ENCODE data around the gene PRTN3. TPM values are rescaled to one million over a fixed set of nuclear protein-coding genes. Genes with fewer than 3 reads are reported as not detected.

Gene PRTN3
- total RNA-seq, 1 experiment from 2014 or later, result not detected

DNA sequence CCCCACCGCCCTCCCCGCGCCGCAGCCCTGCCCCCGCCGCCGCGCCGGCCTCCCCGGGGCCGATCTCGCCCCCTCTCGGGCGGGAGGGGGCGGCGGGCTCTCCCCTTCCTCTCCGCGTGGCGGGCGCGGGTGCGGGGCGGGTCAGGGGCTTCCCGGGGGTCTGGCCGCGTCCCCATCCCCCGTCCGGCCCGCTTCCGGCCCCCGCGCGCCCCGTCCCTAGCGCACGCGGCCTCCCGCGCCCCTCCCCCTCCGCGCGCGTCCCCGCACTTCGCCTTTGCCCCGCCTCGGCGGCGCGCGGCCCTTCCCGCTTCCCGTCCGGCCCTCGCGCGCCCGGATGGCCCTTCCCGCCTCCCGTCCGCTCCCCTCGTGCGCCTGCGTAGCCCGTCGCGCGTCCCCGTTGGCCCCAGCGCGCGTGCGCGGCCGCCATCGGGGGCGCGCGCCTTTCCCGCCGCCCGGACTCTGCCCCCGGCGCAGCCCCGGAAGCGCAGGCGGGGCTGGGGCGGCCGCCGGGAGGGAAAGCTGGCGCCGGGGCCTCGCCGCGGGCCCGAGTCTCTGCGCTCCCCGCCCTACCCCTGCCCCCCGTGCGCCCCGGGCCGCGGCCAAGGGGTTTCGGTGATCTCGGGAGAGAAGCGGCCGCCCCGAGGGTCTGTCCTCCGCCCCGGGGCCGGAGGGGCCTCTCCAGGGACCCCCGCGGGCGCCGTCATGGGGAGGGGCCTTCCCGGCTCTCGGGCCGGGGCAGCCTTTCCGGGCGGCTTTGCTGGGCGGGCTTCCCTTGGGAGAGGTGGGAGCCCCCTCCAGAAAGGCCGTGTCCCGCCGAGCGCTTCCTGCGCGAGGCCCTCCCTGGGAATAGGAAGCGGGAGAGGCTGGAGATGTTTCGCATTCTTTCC, 43.0 kb upstream of the PRTN3 start:
- Mint-ChIP-seq H3K36me3 (ENCODE audit: insufficient read depth, unreplicated experiment) (peaks cover 58% of the 10 kb centered on the region), H3K27me3 (ENCODE audit: unreplicated experiment) (no peaks in the 10 kb centered on the region), H3K4me1 (ENCODE audit: low read depth, unreplicated experiment) (peaks cover 10% of the 10 kb centered on the region), H3K9me3 (ENCODE audit: low read depth, unreplicated experiment) (no peaks in the 10 kb centered on the region), H3K27ac (ENCODE audit: unreplicated experiment) (peak overlapping the region; percentile 73), H3K4me3 (ENCODE audit: low read depth, unreplicated experiment) (peak overlapping the region; percentile 77)
- intact Hi-C loops (cut with micrococcal nuclease; ENCODE audit: unreplicated experiment), result no loop called here
- DNase-seq, result peak; percentile 90
- CTCF ChIA-PET, result no interaction called here
- TF ChIP-seq, protein P1, sequence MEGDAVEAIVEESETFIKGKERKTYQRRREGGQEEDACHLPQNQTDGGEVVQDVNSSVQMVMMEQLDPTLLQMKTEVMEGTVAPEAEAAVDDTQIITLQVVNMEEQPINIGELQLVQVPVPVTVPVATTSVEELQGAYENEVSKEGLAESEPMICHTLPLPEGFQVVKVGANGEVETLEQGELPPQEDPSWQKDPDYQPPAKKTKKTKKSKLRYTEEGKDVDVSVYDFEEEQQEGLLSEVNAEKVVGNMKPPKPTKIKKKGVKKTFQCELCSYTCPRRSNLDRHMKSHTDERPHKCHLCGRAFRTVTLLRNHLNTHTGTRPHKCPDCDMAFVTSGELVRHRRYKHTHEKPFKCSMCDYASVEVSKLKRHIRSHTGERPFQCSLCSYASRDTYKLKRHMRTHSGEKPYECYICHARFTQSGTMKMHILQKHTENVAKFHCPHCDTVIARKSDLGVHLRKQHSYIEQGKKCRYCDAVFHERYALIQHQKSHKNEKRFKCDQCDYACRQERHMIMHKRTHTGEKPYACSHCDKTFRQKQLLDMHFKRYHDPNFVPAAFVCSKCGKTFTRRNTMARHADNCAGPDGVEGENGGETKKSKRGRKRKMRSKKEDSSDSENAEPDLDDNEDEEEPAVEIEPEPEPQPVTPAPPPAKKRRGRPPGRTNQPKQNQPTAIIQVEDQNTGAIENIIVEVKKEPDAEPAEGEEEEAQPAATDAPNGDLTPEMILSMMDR (IDR thresholded peaks at IDR 0.05; ENCODE audit: unreplicated experiment), result no peak
- BruUV-seq (replicated peaks), result no TSS peak

DNA sequence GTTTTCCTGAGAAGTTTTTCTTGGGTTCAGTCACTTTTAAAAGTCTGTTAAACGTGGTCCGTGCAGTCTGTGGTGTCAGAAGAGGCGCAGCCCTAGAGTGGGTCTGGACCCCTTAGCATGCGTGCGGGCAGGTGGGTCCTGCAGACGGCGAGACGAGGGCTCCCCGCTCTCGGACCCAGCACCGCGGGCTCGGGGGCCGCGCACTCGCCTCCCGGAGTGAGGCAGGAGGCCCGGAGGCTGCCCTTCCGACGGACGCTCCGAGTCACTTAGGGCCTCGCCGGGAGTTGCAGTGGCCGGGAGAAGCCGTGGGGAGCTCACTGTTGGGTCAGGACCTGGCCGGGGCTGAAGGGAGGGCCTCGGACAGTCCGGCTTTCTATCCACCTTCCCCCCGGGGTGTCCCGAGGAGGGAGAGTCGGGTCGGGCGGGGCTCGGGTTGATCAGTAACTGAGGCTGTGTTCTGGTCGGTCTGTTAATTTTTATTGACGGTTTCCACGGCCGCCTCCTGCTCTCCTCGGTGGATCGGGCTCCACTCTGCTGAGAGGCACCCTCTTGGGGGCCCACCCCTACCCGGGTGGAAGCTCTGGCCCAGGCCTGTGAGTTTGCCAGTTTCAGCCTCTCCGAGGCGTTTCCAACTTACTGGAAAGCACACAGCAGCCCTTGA, 42.3 kb upstream of the PRTN3 start:
- Mint-ChIP-seq H3K4me3 (ENCODE audit: low read depth, unreplicated experiment) (peak overlapping the region; percentile 77), H3K27ac (ENCODE audit: unreplicated experiment) (peak overlapping the region; percentile 73), H3K9me3 (ENCODE audit: low read depth, unreplicated experiment) (no peaks in the 10 kb centered on the region), H3K36me3 (ENCODE audit: insufficient read depth, unreplicated experiment) (peaks cover 62% of the 10 kb centered on the region), H3K27me3 (ENCODE audit: unreplicated experiment) (no peaks in the 10 kb centered on the region), H3K4me1 (ENCODE audit: low read depth, unreplicated experiment) (peaks cover 10% of the 10 kb centered on the region)
- TF ChIP-seq, protein P1 (IDR thresholded peaks at IDR 0.05; ENCODE audit: unreplicated experiment), result no peak
- no TSS peak for BruUV-seq (replicated peaks)
- DNase-seq, result no peak
- intact Hi-C loops (cut with micrococcal nuclease; ENCODE audit: unreplicated experiment), result no loop called here
- CTCF ChIA-PET, result interaction anchor here (1.0 kb wide), 1 partner anchor 15 kb away, joined by 3 read pairs; no protein-coding TSS in a partner anchor

DNA sequence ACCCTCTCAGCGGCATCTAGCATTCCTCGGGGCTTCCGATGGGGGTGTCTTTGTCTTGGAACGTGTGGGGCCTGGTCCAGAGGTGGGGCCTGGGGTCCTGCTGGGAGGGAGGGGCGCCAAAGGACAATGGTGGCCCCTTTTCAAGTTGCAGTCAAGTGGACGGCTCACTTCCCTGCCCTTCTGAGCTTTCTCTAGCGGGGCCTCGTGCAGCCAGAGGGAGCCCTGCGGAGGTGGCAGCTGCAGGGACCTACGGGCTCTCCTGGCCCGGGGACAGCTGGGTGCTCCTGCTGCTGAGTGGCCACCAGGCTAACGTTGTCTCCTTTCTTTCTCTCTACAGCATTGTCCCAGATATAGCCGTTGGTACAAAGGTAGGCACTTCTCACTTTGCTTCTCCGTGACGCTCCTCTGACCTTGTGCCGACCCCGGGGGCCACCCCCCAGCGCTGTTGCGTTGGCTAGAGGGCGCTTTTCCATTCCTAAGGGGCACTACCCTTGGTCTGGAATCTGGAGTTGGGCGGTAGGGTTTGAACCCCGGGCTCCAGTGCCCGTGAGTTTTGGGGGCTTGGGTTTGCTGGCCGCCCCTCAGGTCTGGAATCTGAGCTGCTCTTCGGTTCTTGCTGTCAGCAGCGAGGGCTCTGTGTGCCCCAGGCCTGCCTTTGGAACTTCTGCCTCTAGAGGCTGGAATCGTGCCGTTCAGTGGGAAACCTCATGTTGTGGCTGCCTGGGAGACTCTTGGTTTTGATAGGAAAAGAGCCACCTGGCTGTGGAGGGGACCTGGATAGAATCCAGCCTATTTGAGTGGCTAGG, 41.5 kb upstream of the PRTN3 start:
- H3K9me3 Mint-ChIP-seq (ENCODE audit: low read depth, unreplicated experiment), result no peaks in the 10 kb centered on the region
- CTCF ChIA-PET, result interaction anchor here (0.6 to 1.0 kb wide), 2 partner anchors 16 to 94 kb away, joined by 3 read pairs; no protein-coding TSS in a partner anchor
- H3K27ac Mint-ChIP-seq (ENCODE audit: unreplicated experiment), result peak overlapping the region; percentile 73
- H3K36me3 Mint-ChIP-seq (ENCODE audit: insufficient read depth, unreplicated experiment), result peaks cover 69% of the 10 kb centered on the region
- H3K4me1 Mint-ChIP-seq (ENCODE audit: low read depth, unreplicated experiment), result peaks cover 10% of the 10 kb centered on the region
- no peaks in the 10 kb centered on the region for H3K27me3 Mint-ChIP-seq (ENCODE audit: unreplicated experiment)
- TF ChIP-seq, protein P1 (IDR thresholded peaks at IDR 0.05; ENCODE audit: unreplicated experiment), result no peak
- no peak for DNase-seq
- intact Hi-C loops (cut with micrococcal nuclease; ENCODE audit: unreplicated experiment), result no loop called here
- BruUV-seq (replicated peaks), result no TSS peak
- H3K4me3 Mint-ChIP-seq (ENCODE audit: low read depth, unreplicated experiment), result peak overlapping the region; percentile 77

DNA sequence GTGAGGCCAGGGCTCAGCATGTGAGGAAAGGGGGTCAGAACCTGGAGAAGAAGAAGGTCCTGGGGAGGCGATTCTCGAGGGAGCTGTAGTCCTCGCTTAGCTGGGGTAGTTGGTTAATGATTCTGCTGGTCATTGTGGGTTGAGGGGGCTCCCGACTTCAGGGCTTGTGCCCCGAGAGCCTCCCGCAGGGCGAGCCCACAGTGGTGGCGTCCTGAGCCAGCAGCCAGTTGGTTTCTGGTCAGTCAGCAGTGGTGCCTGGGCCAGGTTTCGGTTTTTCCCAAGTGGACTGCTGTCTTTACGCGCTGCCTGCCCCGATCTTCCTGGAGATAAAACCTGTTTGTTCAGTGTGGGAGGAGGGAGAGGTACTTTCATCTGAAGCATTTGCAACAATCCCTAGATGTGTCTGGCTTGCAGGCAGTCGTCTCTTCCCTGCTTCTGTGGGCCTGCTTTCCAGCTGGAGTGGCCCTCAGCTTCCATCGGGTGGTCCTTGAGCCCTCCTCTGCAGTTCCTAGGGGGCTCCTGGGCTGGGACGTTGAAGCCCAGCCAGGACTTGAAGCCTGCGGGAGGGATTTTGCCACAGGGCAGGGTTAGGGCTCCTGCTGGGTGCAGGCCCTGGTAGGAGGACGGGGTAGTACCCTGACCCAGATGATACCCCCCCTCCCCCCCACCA, 40.3 kb upstream of the PRTN3 start:
- intact Hi-C loops (cut with micrococcal nuclease; ENCODE audit: unreplicated experiment), result no loop called here
- TF ChIP-seq, protein P1 (IDR thresholded peaks at IDR 0.05; ENCODE audit: unreplicated experiment), result no peak
- no peaks in the 10 kb centered on the region for H3K9me3 Mint-ChIP-seq (ENCODE audit: low read depth, unreplicated experiment)
- BruUV-seq (replicated peaks), result no TSS peak
- H3K27ac Mint-ChIP-seq (ENCODE audit: unreplicated experiment), result peak overlapping the region; percentile 73
- CTCF ChIA-PET, result interaction anchor here (0.5 kb wide), 1 partner anchor 44 kb away, joined by 6 read pairs; no protein-coding TSS in a partner anchor
- H3K4me1 Mint-ChIP-seq (ENCODE audit: low read depth, unreplicated experiment), result peaks cover 10% of the 10 kb centered on the region
- DNase-seq, result peak; percentile 36
- peaks cover 77% of the 10 kb centered on the region for H3K36me3 Mint-ChIP-seq (ENCODE audit: insufficient read depth, unreplicated experiment)
- no peaks in the 10 kb centered on the region for H3K27me3 Mint-ChIP-seq (ENCODE audit: unreplicated experiment)
- peak overlapping the region; percentile 77 for H3K4me3 Mint-ChIP-seq (ENCODE audit: low read depth, unreplicated experiment)

Data from Calu3 (cell line).